ENCODE measurements around the gene PLK5.
"Not testable (repeated sequence)": the region's sequence is repeated elsewhere in the genome, so short reads cannot be mapped to it uniquely, and the experiment has no call there.

Gene PLK5

GRCh38 chr19:1523412-1524286 lies at the start of gene PLK5:
Gene PLK5, plus strand, starts transcription at chr19:1524077. Its CDS starts 2,920 bp downstream, at chr19:1526997.
- no peak for DNase-seq (ENCODE audit: low spot score)
- TF ChIP-seq CTCF (IDR thresholded peaks at IDR 0.05; ENCODE audit: extremely low read depth, missing control alignments) = no peak

GRCh38 chr19:1474765-1475351 lies 49.0 kb upstream of the PLK5 start:
- TF ChIP-seq CTCF (IDR thresholded peaks at IDR 0.05; ENCODE audit: extremely low read depth, missing control alignments) = no peak
- no peak for DNase-seq (ENCODE audit: low spot score)

- DNase-seq (ENCODE audit: low spot score) = no peak
- no peak for TF ChIP-seq CTCF (IDR thresholded peaks at IDR 0.05; ENCODE audit: extremely low read depth, missing control alignments)
Observed at GRCh38 chr19:1475751-1476437, 48.0 kb upstream of the PLK5 start.

GRCh38 chr19:1477056-1477455 lies 46.8 kb upstream of the PLK5 start:
- DNase-seq (ENCODE audit: low spot score) = not testable (repeated sequence)

GRCh38 chr19:1478934-1479707 lies 44.8 kb upstream of the PLK5 start, which contains the start of gene C19orf25:
Gene C19orf25, minus strand, starts transcription at chr19:1479215. Its CDS starts 312 bp downstream, at chr19:1478903.
- no peak for TF ChIP-seq CTCF (IDR thresholded peaks at IDR 0.05; ENCODE audit: extremely low read depth, missing control alignments)
- peak; percentile 99 for DNase-seq (ENCODE audit: low spot score)

- no peak for TF ChIP-seq CTCF (IDR thresholded peaks at IDR 0.05; ENCODE audit: extremely low read depth, missing control alignments)
- no peak for DNase-seq (ENCODE audit: low spot score)
Observed at GRCh38 chr19:1481224-1481892, 42.5 kb upstream of the PLK5 start.

GRCh38 chr19:1481893-1482360 lies 42.0 kb upstream of the PLK5 start:
- TF ChIP-seq CTCF (IDR thresholded peaks at IDR 0.05; ENCODE audit: extremely low read depth, missing control alignments) = no peak
- no peak for DNase-seq (ENCODE audit: low spot score)
